Esophagus muscularis mucosa (tissue), 4 donors: ENCODE measurements around the gene USP20. TPM values are rescaled to one million over a fixed set of nuclear protein-coding genes. Genes with fewer than 3 reads are reported as not detected.

Experiments used
- DNase-seq: peaks from one replicate; pipeline ENCODE4 v3.0.0-alpha.2; 2017; ENCODE audit errors: extremely low spot score
- H3K27ac ChIP-seq, 4 donors: fragments of 200-600 bp; sonication (generic); replicated peaks in 1 of 4; 1 replicate in 3 of 4; 2 replicates in 1 of 4; pipeline ENCODE4 v1.5.1; 2016 to 2019; ENCODE audit warnings: mild to moderate bottlenecking in 1 of 4
- H3K27me3 ChIP-seq, 4 donors: fragments of 200-600 bp; sonication (generic); one replicate each; pipeline versions ENCODE4 v1.5.1 to v1.6.0; 2016 to 2019
- H3K36me3 ChIP-seq, 4 donors: fragments of 200-600 bp; sonication (generic); one replicate each; pipeline ENCODE4 v1.5.1; 2016 to 2019
- H3K4me1 ChIP-seq, 4 donors: fragments of 200-600 bp; sonication (generic); one replicate each; pipeline ENCODE4 v1.5.1; 2016 to 2019
- H3K4me3 ChIP-seq, 4 donors: fragments of 200-600 bp; sonication (generic); 1 replicate in 2 of 4; 2 replicates in 2 of 4; pipeline ENCODE4 v1.5.1; 2016 to 2019; ENCODE audit warnings: mild to moderate bottlenecking in 4 of 4, moderate library complexity in 1 of 4
- H3K9me3 ChIP-seq, 4 donors: fragments of 200-600 bp; sonication (generic); 1 replicate in 3 of 4; 2 replicates in 1 of 4; pipeline ENCODE4 v1.5.1; 2016 to 2019
- EP300 ChIP-seq: sonication (generic); formaldehyde crosslinking; IDR thresholded peaks from one replicate; pipeline ENCODE4 v1.6.1; 2017; ENCODE audit warnings: antibody characterized with exemption
- POLR2A ChIP-seq: fragments of 450-650 bp; IDR thresholded peaks from one replicate; pipeline ENCODE4 v1.6.1; 2017; ENCODE audit warnings: antibody characterized with exemption, moderate library complexity, mild to moderate bottlenecking, low read depth
- POLR2AphosphoS5 ChIP-seq, 2 donors: sonication (generic); formaldehyde crosslinking; IDR thresholded peaks; one replicate each; pipeline ENCODE4 v1.6.1; 2017; ENCODE audit warnings: antibody characterized with exemption in 2 of 2
- WGBS: methylation state at CpG from one replicate; pipeline ENCODE4 v1.1.5; 2018; 5-methylcytosine and 5-hydroxymethylcytosine counted together
- intact Hi-C: fragments of 100-400 bp; cut with DNase I; formaldehyde crosslinking; loops from one replicate; pipeline ENCODE4 v1.15.1; 2023
- total RNA-seq, 4 donors: library from RNA; depleted of rRNA; stranded (reverse); fragments of >200 nt; gene quantifications; one replicate each; pipeline versions ENCODE4 v1.1.0 to v1.2.1, GENCODE V29; 2016
- TF ChIP-seq, protein P1 (sequence below), 3 experiments: fragments of 200-600 bp in 2 of 3; fragments of 450-650 bp in 1 of 3; sonication (generic) in 2 of 3; IDR thresholded peaks; one replicate each; pipeline ENCODE4 v1.5.1; 2017 to 2019; ENCODE audit warnings: antibody characterized with exemption in 3 of 3, mild to moderate bottlenecking in 2 of 3, moderate library complexity in 1 of 3

The USP20 gene
- total RNA-seq, 4 donors from 2014 or later: 31.1 to 45.3 (median 38.7) TPM

DNA sequence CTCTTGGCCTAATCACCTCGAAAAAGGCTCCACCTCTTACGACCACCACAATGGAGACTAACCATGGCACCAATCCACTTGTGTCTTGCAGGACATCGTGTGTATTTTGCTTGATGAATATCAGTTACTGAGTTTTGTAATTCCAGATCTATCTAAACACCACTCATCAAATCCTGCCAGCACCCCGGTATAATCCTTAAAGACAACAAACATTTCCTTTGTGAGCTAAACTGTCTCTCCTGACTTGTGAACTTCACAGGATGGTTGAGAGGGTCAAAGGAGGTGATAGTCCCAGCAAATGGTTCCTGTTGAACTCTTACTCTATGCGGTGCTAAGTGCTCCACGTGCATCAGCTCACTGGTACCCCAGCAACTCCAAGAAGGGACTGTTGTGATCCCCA lies 36.3 kb upstream of the USP20 start:
- no peak overlapping the region for H3K27ac ChIP-seq
- WGBS: 40% methylated on average over 5 of the region's 6 CpGs
- H3K36me3 ChIP-seq: no peaks in the 10 kb centered on the region
- no peaks in the 10 kb centered on the region for H3K9me3 ChIP-seq
- peaks cover 4 to 6% (median 5%) of the 10 kb centered on the region in 4 donors for H3K4me1 ChIP-seq
- peaks cover 0 to 18% (median 0%) of the 10 kb centered on the region in 4 donors for H3K27me3 ChIP-seq
- H3K4me3 ChIP-seq: no peak overlapping the region
- TF ChIP-seq POLR2A (no peak), POLR2AphosphoS5 (IDR thresholded peaks at IDR 0.05) (no peak), EP300 (no peak)
- TF ChIP-seq, protein P1, sequence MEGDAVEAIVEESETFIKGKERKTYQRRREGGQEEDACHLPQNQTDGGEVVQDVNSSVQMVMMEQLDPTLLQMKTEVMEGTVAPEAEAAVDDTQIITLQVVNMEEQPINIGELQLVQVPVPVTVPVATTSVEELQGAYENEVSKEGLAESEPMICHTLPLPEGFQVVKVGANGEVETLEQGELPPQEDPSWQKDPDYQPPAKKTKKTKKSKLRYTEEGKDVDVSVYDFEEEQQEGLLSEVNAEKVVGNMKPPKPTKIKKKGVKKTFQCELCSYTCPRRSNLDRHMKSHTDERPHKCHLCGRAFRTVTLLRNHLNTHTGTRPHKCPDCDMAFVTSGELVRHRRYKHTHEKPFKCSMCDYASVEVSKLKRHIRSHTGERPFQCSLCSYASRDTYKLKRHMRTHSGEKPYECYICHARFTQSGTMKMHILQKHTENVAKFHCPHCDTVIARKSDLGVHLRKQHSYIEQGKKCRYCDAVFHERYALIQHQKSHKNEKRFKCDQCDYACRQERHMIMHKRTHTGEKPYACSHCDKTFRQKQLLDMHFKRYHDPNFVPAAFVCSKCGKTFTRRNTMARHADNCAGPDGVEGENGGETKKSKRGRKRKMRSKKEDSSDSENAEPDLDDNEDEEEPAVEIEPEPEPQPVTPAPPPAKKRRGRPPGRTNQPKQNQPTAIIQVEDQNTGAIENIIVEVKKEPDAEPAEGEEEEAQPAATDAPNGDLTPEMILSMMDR (IDR thresholded peaks at IDR 0.05): no peak
- DNase-seq: no peak
- intact Hi-C loops: no loop called here

DNA sequence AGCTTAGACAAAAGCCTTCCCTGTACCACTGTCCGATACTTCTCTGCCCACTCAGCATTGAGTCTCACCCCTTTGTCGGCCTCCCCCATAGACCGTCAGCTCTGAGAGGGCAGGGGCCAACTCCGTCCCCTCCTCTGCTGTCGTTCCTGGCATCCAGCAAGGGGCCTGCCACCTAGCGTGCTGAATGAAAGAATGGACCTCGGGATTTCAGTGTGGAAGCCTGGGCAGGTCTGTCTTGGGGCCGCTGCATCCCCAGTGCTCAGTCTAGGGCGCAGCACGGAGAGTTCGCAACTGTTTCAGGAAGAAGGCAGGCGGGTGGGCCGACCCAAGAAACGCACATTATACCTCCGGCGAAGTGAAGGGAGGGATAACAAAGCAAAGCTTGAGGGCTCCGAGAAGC lies 33.8 kb upstream of the USP20 start:
- intact Hi-C loops: no loop called here
- no peak for DNase-seq
- WGBS: 84% methylated on average over 17 of the region's 17 CpGs
- Histone ChIP-seq H3K36me3 (peaks cover 0 to 13% (median 4%) of the 10 kb centered on the region in 4 donors), H3K4me3 (no peak overlapping the region), H3K4me1 (peaks cover 10 to 29% (median 20%) of the 10 kb centered on the region in 4 donors), H3K27ac (no peak overlapping the region), H3K27me3 (no peaks in the 10 kb centered on the region), H3K9me3 (no peaks in the 10 kb centered on the region)
- no peak for TF ChIP-seq EP300
- TF ChIP-seq, protein P1 (IDR thresholded peaks at IDR 0.05): no peak
- no peak for TF ChIP-seq POLR2A
- no peak for TF ChIP-seq POLR2AphosphoS5 (IDR thresholded peaks at IDR 0.05)

DNA sequence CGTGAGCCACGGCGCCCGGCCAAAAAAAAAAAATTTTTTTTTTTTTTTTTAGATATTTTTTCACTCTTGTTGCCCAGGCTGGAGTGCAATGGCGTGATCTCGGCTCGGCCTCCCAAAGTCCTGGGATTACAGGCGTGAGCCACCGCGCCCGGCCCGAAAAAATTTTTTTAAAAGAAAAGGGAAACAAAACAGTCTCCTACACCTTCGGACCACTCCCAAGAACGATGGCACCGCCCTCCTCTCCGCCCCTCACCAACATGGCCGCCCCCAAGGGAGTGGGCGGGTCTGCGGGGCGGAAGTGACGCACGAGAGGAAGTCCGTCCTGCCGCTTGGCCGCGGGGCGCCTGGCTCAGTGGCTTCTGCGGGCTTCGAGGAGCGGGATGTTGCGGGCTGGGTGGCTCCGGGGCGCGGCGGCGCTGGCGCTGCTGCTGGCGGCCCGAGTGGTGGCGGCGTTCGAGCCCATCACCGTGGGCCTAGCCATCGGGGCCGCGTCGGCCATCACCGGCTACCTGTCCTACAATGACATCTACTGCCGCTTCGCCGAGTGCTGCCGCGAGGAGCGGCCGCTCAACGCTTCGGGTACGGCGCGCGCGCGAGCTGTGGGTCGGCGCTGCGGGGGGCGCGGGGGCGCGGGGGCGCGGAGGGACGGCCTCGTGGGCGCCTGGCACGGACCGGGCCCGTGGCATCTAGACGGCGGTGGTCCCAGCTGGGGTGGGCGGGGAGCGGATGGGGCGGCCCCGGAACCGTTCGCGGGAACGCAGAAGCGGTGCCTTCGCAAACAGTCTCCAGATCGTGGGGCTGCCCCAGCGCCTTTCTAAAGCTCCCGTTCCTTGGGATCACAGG lies 32.2 kb upstream of the USP20 start, which contains the start of gene TOR1B:
Gene TOR1B (plus strand): TSS at position 352 of the 843 bp plus-strand sequence. CDS start 29 bp downstream, at position 381.
- TF ChIP-seq POLR2AphosphoS5 (IDR thresholded peaks at IDR 0.05): peak; percentile 92 to 93
- TF ChIP-seq, protein P1 (IDR thresholded peaks at IDR 0.05): peak in 1 of 3 experiments; percentile 15
- peak; percentile 73 for TF ChIP-seq POLR2A
- TF ChIP-seq EP300: no peak
- peak; percentile 97 for DNase-seq
- Histone ChIP-seq H3K27me3 (no peaks in the 10 kb centered on the region), H3K27ac (peak within 1 kb of the TSS; percentile 85 to 94 (median 89)), H3K4me1 (peaks cover 10 to 31% (median 20%) of the 10 kb centered on the region in 4 donors), H3K4me3 (peak within 1 kb of the TSS; percentile 78 to 95 (median 85)), H3K9me3 (no peaks in the 10 kb centered on the region), H3K36me3 (peaks cover 9 to 28% (median 19%) of the 10 kb centered on the region in 4 donors)
- intact Hi-C loops: no loop called here
- under 1% methylated on average over 30 of the region's 93 CpGs for WGBS

DNA sequence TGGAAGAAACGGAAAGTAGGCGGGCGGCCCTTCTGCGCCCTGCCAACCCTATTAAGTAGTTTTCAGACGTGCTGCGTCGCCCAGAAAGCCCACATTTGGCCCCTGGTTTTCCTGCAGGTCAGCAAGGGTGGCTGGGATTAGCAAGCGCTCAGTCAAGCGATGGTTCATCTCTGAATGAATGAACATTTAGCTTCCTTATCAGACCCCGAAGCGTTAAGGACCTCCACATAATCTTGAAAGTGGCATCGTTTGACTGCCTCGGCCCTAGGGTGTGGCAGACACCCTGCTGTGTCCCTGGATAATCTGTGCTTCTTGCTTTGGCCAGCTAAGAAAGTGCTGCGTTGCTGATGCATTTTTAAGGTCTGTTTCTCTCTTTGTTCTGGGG lies 31.6 kb upstream of the USP20 start:
- TF ChIP-seq POLR2A: no peak
- no peak for TF ChIP-seq EP300
- TF ChIP-seq, protein P1 (IDR thresholded peaks at IDR 0.05): no peak
- no peak for TF ChIP-seq POLR2AphosphoS5 (IDR thresholded peaks at IDR 0.05)
- no peaks in the 10 kb centered on the region for H3K27me3 ChIP-seq
- DNase-seq: no peak
- peak overlapping the region; percentile 78 to 95 (median 85) for H3K4me3 ChIP-seq
- H3K9me3 ChIP-seq: no peaks in the 10 kb centered on the region
- H3K27ac ChIP-seq: peak overlapping the region; percentile 85 to 94 (median 89)
- H3K36me3 ChIP-seq: peaks cover 9 to 31% (median 22%) of the 10 kb centered on the region in 4 donors
- H3K4me1 ChIP-seq: peaks cover 10 to 31% (median 20%) of the 10 kb centered on the region in 4 donors
- 2% methylated on average over 7 of the region's 14 CpGs for WGBS
- intact Hi-C loops: no loop called here
